Activated CD8-positive, alpha-beta memory T cell treated with anti-CD3 and anti-CD28 coated beads, Interleukin-2, amount 50 U/mL, for 1 hour (primary cell): ENCODE measurements around the gene MUC20.
"Not testable (repeated sequence)": the region's sequence is repeated elsewhere in the genome, so short reads cannot be mapped to it uniquely, and the experiment has no call there.

Experiments
- DNase-seq: peaks from one replicate; pipeline ENCODE4 v3.0.0-alpha.2; 2020; ENCODE audit errors: extremely low read depth

Gene MUC20, protein sequence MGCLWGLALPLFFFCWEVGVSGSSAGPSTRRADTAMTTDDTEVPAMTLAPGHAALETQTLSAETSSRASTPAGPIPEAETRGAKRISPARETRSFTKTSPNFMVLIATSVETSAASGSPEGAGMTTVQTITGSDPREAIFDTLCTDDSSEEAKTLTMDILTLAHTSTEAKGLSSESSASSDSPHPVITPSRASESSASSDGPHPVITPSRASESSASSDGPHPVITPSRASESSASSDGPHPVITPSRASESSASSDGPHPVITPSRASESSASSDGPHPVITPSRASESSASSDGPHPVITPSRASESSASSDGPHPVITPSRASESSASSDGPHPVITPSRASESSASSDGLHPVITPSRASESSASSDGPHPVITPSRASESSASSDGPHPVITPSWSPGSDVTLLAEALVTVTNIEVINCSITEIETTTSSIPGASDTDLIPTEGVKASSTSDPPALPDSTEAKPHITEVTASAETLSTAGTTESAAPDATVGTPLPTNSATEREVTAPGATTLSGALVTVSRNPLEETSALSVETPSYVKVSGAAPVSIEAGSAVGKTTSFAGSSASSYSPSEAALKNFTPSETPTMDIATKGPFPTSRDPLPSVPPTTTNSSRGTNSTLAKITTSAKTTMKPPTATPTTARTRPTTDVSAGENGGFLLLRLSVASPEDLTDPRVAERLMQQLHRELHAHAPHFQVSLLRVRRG

DNA sequence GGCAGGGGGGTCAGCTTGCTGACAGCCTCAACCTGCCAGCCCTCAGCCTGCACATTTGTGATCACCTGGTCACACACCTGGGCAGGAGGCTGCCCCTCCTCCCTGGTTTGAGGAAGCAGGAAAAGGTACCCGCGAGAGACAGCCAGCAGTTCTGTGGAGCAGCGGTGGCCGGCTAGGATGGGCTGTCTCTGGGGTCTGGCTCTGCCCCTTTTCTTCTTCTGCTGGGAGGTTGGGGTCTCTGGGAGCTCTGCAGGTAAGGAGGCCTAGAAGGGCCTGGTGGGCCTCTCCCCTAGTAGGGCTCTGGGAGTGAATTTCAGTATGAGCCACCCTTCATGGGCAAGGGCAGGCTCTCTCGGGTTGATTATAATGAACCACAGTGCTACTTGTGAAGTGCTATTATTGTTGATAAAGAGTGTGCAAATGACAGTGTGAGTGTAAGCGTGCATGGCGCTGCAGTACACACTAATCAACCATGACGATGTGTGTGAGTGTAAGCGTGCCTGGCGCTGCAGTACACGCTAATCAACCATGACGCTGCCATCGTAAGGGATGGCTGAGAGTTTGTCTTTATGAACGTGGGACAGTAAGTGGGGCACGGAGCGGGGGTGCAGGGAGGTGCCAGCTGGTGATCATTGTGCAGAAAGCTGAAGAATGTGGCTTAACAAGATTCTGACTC lies at the start of gene MUC20:
Gene MUC20, plus strand, starts transcription at position 148 of the 676 bp plus-strand sequence. Its CDS starts 30 bp downstream, at position 178.
- not testable (repeated sequence) for DNase-seq

DNA sequence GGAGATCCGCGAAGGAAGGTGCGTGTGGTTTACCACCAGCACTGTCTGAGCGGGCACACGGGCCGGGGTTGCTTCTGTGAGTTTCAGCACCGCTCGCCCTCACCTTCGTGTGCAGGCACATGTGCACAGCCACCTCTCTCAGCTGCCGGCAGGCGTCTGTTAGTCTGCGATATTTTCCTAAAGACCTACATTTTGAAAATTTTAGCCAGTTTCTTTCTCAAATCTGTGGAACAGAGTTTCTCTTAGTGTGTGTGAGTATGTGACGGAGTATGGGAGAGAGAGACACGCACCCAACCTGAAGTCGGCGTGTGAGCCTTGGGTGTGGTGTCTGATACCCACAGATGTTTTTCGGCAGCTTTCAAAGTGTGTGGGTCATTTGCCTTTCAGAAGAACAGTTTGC lies 49.5 kb upstream of the MUC20 start:
- not testable (repeated sequence) for DNase-seq

- not testable (repeated sequence) for DNase-seq
Measured at GRCh38 chr3:195673711-195674110, 47.1 kb upstream of the MUC20 start.

- DNase-seq = not testable (repeated sequence)
Measured at GRCh38 chr3:195678391-195679015, 42.3 kb upstream of the MUC20 start.

DNA sequence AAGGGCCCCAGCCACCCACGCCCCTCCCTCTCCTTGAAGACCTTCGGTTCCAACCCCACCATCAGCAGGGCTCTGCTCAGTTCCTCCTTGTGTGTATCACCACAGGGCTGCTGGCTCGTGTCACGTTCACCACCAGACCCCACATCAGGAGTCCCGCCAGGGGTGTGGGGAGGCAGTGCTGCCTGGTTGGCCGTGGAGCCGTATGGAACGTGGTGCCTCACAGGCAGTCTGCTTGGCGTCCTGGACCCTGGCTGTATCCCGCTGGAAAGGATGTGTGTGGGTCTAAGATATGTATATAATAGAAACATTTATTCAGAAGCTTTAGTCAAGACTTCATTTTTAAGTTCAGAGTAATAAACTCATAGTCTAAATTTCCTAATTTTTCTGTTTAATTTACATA lies 40.1 kb upstream of the MUC20 start:
- DNase-seq = not testable (repeated sequence)

- not testable (repeated sequence) for DNase-seq
Measured at GRCh38 chr3:195681458-195682103, 39.2 kb upstream of the MUC20 start.

GRCh38 chr3:195682104-195682742 lies 38.6 kb upstream of the MUC20 start:
- DNase-seq = not testable (repeated sequence)

GRCh38 chr3:195683722-195684526 lies 36.9 kb upstream of the MUC20 start:
- not testable (repeated sequence) for DNase-seq

GRCh38 chr3:195684527-195685257 lies 36.1 kb upstream of the MUC20 start:
- DNase-seq = not testable (repeated sequence)

GRCh38 chr3:195686537-195687208 lies 34.1 kb upstream of the MUC20 start:
- not testable (repeated sequence) for DNase-seq

- not testable (repeated sequence) for DNase-seq
Measured at GRCh38 chr3:195687209-195687760, 33.5 kb upstream of the MUC20 start.

- not testable (repeated sequence) for DNase-seq
Measured at GRCh38 chr3:195688471-195689183, 32.2 kb upstream of the MUC20 start.

DNA sequence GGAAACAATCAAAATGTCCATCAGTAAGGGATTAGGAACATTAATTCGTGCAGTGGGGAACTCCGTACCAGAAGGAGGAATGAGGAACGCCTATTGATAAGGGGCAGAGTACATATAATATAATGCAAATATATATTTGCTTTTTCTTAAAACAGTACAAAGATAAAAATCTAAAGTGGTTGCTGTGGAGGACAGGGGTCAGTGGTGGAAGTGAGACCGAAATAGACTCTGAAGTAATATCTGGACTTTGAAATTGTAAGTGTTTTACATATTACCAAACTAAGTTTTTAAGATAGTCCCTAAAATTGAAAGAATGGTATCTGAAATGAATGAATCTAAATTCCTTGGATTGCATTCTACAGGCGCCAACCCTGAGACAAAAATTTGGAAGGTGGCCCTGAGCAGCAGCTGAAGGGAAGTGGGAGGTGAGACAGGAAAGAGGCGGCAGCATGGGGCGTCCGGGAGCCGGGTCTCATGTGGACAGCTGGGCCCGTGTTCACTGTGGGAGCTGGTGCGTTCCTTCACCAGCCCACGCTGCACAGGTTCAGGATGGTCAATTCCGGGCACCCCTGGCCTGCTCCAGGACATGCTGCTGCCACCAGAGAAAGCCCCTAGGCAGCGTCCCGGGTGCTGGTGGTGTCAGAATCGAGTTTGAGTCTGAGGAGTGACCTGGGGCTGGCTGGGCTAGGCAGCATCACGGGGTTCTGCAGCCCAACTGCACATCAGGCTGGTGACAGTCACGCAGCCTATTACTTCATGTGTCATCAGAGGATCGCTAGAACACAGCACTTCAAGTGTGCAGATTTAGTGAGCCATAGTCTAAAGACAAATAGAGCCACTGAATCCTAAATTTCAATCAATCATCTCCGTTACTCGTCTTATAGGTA lies 31.4 kb upstream of the MUC20 start:
- not testable (repeated sequence) for DNase-seq

- DNase-seq = no peak
Measured at GRCh38 chr3:195690951-195691350, 29.8 kb upstream of the MUC20 start.

DNA sequence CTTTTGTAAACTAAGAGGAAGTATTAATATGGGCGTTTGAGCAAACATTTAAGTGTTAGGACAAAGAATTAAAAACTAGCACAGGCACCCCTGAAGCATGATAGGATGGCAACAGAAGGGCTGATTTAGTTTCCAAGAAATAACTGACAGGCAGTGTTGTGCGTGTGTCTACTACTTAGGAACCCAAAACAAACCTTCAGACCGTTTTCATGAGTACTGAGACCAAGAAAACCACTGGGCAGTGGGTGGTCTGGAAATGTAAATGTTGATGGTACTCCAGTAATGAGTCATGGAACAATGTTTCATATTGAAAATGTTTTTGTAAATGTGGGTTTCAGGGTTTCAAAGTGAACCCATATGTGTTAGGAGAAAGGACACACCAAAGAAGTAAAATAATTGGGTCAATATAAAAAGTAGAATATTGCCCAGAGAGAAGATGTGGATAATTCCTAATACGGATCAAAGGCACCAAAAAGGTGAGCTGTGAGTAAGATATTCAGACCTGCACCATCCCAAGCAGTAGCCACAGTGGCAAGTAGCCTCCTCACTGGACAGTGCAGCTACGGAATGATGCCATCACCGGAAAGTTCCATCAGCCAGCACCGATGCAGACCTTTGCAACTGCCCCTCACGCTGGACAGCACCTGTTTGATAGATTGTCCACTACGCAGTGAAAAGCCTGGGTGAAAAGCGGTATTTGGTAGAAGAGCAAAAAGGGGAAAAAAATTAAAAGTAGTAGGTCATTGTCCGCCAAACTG lies 29.0 kb upstream of the MUC20 start:
- DNase-seq = not testable (repeated sequence)

DNA sequence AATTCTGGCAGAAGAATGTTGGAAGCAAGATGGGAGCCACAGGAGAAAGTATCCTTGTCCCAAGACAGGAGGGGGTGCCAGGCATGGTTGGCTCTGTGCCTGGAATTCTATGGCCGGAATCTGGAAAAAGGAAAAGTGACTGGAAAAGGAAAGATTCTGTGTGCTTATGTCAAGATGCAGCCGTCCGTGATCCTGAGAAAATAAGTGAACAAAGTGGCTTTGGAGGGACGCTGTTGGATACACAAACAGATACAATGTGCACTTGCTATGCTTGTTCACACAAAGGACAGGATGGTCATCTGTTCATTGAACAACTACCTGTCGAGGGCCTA lies 28.5 kb upstream of the MUC20 start:
- DNase-seq = no peak
